ENCODE results near the gene FGF6. TPM values are rescaled to one million over a fixed set of nuclear protein-coding genes. Genes with fewer than 3 reads are reported as not detected.

FGF6 gene
- total and polyA plus RNA-seq, 2 donors (not counting 1 experiment from before 2014, with no cell fraction given) = not detected

DNA sequence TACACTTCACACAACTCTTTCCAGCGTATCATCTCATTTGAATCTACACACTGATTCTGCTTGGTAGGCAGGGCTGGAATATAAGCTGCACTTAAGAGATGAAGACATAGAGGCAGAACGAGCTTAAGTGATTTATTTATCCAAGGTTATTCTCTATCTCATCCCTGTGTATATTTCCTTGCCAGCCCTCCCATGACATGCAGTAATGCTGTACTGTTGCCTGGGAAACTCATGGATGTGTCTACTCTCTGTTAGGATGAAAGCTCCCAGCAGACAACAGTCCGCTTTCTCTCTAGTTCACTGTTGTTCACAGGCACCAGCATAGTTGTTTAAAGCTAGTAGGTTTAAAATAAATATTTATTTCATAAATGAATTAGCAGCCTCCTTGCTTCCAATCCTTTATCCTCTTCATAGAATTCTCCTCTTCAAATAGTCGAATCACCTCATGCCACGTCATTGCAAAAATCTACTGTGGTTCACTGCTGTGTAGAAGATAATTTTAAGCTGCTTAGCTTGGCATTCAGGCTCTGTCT, 25.4 kb downstream of the FGF6 start:
- Histone ChIP-seq H4K20me1 (ENCODE audit: control insufficient read depth, extremely low read depth, insufficient read depth, low read length) (no peaks in the 10 kb centered on the region), H3K27ac (ENCODE audit: insufficient read depth, low read length) (no peak overlapping the region), H3K79me2 (ENCODE audit: control insufficient read depth, insufficient read depth, low read length) (no peaks in the 10 kb centered on the region), H3K9ac (ENCODE audit: insufficient read depth, low read length) (no peak overlapping the region), H3K4me2 (ENCODE audit: extremely low read depth, insufficient read depth, low read length) (no peak overlapping the region), H3K4me3 (replicated peaks in 1 of 4; ENCODE audit: control extremely low read depth in 1 of 4, insufficient read depth in 1 of 4, low read depth in 3 of 4, low read length in 4 of 4) (no peak overlapping the region), H3K27me3 (ENCODE audit: control insufficient read depth, insufficient read depth, low read length) (no peaks in the 10 kb centered on the region), H3K4me1 (ENCODE audit: control insufficient read depth, extremely low read depth, insufficient read depth, low read length) (no peaks in the 10 kb centered on the region), H3K36me3 (ENCODE audit: control insufficient read depth, insufficient read depth, low read length) (no peaks in the 10 kb centered on the region), H2AFZ (ENCODE audit: low read length) (no peak overlapping the region), H3K9me3 (ENCODE audit: control insufficient read depth, insufficient read depth, low read depth, low read length) (no peaks in the 10 kb centered on the region)
- TF ChIP-seq, protein P1, sequence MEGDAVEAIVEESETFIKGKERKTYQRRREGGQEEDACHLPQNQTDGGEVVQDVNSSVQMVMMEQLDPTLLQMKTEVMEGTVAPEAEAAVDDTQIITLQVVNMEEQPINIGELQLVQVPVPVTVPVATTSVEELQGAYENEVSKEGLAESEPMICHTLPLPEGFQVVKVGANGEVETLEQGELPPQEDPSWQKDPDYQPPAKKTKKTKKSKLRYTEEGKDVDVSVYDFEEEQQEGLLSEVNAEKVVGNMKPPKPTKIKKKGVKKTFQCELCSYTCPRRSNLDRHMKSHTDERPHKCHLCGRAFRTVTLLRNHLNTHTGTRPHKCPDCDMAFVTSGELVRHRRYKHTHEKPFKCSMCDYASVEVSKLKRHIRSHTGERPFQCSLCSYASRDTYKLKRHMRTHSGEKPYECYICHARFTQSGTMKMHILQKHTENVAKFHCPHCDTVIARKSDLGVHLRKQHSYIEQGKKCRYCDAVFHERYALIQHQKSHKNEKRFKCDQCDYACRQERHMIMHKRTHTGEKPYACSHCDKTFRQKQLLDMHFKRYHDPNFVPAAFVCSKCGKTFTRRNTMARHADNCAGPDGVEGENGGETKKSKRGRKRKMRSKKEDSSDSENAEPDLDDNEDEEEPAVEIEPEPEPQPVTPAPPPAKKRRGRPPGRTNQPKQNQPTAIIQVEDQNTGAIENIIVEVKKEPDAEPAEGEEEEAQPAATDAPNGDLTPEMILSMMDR (conservative IDR thresholded peaks at IDR 0.05 in 1 of 2, IDR thresholded peaks at IDR 0.05 in 1 of 2; ENCODE audit: low read depth in 1 of 2, low read length in 2 of 2) = no peak
- TF ChIP-seq EZH2 (IDR thresholded peaks at IDR 0.05; ENCODE audit: low read length, missing control alignments) = no peak
- DNase-seq (ENCODE audit: low read depth in 2 of 2) = no peak

DNA sequence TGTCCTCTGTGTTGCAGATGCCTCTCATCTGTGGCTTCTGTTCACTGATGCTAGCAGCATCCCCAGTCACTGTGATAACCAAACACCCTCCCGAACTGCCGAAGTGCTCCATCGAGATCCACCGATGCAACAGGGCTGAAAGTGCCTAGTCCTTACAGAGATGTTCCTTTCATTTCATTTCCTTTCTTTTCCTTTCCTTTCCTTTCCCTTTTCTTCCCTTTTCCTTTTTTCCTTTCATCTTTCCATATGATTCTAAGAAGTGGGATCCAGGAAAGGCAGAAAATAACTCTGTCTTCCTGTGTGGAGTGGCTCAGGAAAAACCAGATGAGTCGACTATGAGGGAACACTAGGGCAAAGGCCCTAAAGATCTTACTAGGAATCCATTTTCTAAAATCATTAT, 26.7 kb downstream of the FGF6 start:
- Histone ChIP-seq H3K27ac (ENCODE audit: insufficient read depth, low read length) (no peak overlapping the region), H3K9me3 (ENCODE audit: control insufficient read depth, insufficient read depth, low read depth, low read length) (no peaks in the 10 kb centered on the region), H3K36me3 (ENCODE audit: control insufficient read depth, insufficient read depth, low read length) (no peaks in the 10 kb centered on the region), H4K20me1 (ENCODE audit: control insufficient read depth, extremely low read depth, insufficient read depth, low read length) (no peaks in the 10 kb centered on the region), H3K9ac (ENCODE audit: insufficient read depth, low read length) (no peak overlapping the region), H3K79me2 (ENCODE audit: control insufficient read depth, insufficient read depth, low read length) (no peaks in the 10 kb centered on the region), H2AFZ (ENCODE audit: low read length) (no peak overlapping the region), H3K4me3 (replicated peaks in 1 of 4; ENCODE audit: control extremely low read depth in 1 of 4, insufficient read depth in 1 of 4, low read depth in 3 of 4, low read length in 4 of 4) (no peak overlapping the region), H3K4me1 (ENCODE audit: control insufficient read depth, extremely low read depth, insufficient read depth, low read length) (no peaks in the 10 kb centered on the region), H3K4me2 (ENCODE audit: extremely low read depth, insufficient read depth, low read length) (no peak overlapping the region), H3K27me3 (ENCODE audit: control insufficient read depth, insufficient read depth, low read length) (peaks cover 2% of the 10 kb centered on the region)
- TF ChIP-seq, protein P1 (conservative IDR thresholded peaks at IDR 0.05 in 1 of 2, IDR thresholded peaks at IDR 0.05 in 1 of 2; ENCODE audit: low read depth in 1 of 2, low read length in 2 of 2) = no peak
- no peak for TF ChIP-seq EZH2 (IDR thresholded peaks at IDR 0.05; ENCODE audit: low read length, missing control alignments)
- no peak for DNase-seq (ENCODE audit: low read depth in 2 of 2)

DNA sequence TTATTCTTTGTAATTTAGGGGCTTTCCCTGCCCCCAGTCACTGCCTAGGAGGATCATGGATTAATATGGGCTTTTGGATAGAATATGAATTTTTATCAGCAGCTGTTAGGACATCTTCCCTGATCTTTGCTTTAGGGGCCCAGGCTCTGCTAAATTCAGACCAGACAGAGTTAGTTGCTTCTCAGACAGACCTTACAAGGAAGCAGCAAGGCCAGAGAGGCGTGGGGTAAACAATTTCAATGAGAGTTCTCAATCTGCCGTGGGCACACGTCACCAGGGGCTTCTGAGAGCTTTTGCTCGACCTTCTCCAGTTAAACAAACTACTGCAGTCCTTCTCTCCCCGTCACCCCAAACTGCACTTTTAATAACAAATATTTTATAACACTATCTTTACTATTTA, 27.7 kb downstream of the FGF6 start:
- Histone ChIP-seq H4K20me1 (ENCODE audit: control insufficient read depth, extremely low read depth, insufficient read depth, low read length) (no peaks in the 10 kb centered on the region), H3K4me3 (replicated peaks in 1 of 4; ENCODE audit: control extremely low read depth in 1 of 4, insufficient read depth in 1 of 4, low read depth in 3 of 4, low read length in 4 of 4) (no peak overlapping the region), H3K36me3 (ENCODE audit: control insufficient read depth, insufficient read depth, low read length) (no peaks in the 10 kb centered on the region), H3K9me3 (ENCODE audit: control insufficient read depth, insufficient read depth, low read depth, low read length) (no peaks in the 10 kb centered on the region), H3K27ac (ENCODE audit: insufficient read depth, low read length) (no peak overlapping the region), H3K9ac (ENCODE audit: insufficient read depth, low read length) (no peak overlapping the region), H3K27me3 (ENCODE audit: control insufficient read depth, insufficient read depth, low read length) (peaks cover 2% of the 10 kb centered on the region), H2AFZ (ENCODE audit: low read length) (no peak overlapping the region), H3K4me2 (ENCODE audit: extremely low read depth, insufficient read depth, low read length) (no peak overlapping the region), H3K79me2 (ENCODE audit: control insufficient read depth, insufficient read depth, low read length) (no peaks in the 10 kb centered on the region), H3K4me1 (ENCODE audit: control insufficient read depth, extremely low read depth, insufficient read depth, low read length) (no peaks in the 10 kb centered on the region)
- no peak for DNase-seq (ENCODE audit: low read depth in 2 of 2)
- no peak for TF ChIP-seq EZH2 (IDR thresholded peaks at IDR 0.05; ENCODE audit: low read length, missing control alignments)
- TF ChIP-seq, protein P1 (conservative IDR thresholded peaks at IDR 0.05 in 1 of 2, IDR thresholded peaks at IDR 0.05 in 1 of 2; ENCODE audit: low read depth in 1 of 2, low read length in 2 of 2) = no peak

Data from fibroblast of lung (primary cell).